ENCODE results near the gene JAG2.

DNA sequence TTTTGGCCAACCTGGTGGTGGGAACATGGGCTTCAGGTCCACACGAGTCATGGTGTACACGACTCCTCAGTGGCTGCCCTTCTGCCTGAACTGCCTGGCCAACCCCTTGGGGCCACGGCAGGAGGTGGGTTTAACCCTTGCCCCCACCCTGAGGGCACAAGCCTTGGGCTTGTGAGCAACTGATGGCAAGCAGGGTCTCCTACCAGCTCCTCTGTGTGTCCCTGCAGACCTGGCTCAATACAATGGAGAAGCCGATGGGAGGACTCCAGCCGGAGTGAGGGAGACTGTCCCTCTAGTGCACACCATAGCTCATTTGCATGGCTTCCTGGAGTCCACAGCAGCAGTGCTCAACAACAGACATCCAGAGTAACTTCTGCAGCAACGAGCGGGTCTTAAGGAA, 28.0 kb downstream of the JAG2 start:
- TF ChIP-seq CTCF (IDR thresholded peaks at IDR 0.05): no peak
- TF ChIP-seq POLR2A (IDR thresholded peaks at IDR 0.05): no peak
